Measurements from ENCODE around the gene EHHADH.
"Not testable (repeated sequence)": the region's sequence is repeated elsewhere in the genome, so short reads cannot be mapped to it uniquely, and the experiment has no call there.

Gene EHHADH

DNA sequence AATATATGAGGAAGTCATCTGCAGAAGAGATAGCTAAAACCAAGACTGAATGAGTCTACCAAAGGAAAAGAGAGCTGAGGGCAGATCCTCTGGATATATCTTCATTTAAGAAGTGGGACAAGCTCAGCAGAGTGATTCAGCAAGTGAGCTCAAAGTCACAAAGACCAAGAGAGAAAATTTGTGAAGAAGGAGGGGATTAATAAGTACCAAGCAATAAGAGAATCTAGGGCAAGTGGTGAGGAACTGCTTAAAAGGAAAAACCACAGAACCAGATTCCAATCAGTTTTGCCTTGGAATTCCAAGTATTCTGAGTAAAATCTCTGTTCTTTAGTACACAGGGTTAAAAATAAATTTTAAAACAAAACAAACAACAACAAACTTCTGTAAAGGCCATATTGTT, 3.6 kb downstream of the EHHADH start:
- DNase-seq (ENCODE audit: low read depth), result no peak
- no peak for TF ChIP-seq POLR2A (IDR thresholded peaks at IDR 0.05; ENCODE audit: extremely low read depth, insufficient read length)
- TF ChIP-seq CTCF (IDR thresholded peaks at IDR 0.05; ENCODE audit: low read depth, low read length), result no peak
- no peak for TF ChIP-seq MYC (IDR thresholded peaks at IDR 0.05; ENCODE audit: low read depth, low read length)
- no peak for TF ChIP-seq MAX (IDR thresholded peaks at IDR 0.05; ENCODE audit: low read depth, low read length)
- H3K4me3 ChIP-seq (ENCODE audit: low read depth, low read length), result no peak overlapping the region

DNA sequence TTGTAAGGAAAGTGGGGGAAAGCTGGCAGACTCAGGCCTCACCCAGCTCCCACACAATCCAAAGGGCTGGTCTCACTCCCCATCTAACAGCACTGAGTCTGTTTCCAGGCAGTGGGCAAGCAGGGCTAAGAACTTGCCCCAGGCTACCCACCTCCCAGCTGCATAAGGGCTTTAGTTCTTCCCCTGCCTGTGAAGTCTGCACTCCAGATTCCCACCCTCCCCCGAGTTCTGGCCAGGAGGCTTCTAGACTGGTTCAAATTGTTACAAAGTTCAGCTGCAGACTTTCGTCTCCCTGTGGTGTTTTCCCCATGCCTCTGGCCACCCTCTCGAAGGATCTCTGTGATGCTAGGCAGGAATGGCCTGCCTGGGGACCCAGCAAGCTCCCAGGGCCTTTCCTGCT, 11.2 kb downstream of the EHHADH start:
- TF ChIP-seq MYC (IDR thresholded peaks at IDR 0.05; ENCODE audit: low read depth, low read length) (no peak), POLR2A (IDR thresholded peaks at IDR 0.05; ENCODE audit: extremely low read depth, insufficient read length) (no peak), MAX (IDR thresholded peaks at IDR 0.05; ENCODE audit: low read depth, low read length) (no peak), CTCF (IDR thresholded peaks at IDR 0.05; ENCODE audit: low read depth, low read length) (no peak)
- H3K4me3 ChIP-seq (ENCODE audit: low read depth, low read length), result no peak overlapping the region
- DNase-seq (ENCODE audit: low read depth), result no peak

DNA sequence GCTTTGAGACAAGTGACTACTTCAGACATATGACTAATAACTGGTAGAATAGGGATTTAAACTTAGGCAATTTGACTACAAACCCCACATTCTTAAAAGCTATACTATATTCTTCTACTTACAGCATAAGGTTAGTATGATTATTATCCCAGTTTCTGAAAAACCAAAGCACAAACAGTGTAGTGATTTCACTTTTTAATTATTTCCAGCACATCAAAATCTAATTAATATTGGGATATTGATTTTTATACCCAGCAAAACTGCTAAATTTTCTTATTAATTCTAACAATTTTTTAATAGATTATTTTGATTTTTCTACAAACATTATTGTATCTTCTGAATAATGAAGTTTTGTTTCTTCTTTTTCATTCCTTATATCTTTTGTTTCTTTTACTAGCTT, 16.9 kb downstream of the EHHADH start:
- H3K4me3 ChIP-seq (ENCODE audit: low read depth, low read length), result no peak overlapping the region
- DNase-seq (ENCODE audit: low read depth), result no peak
- no peak for TF ChIP-seq MAX (IDR thresholded peaks at IDR 0.05; ENCODE audit: low read depth, low read length)
- no peak for TF ChIP-seq MYC (IDR thresholded peaks at IDR 0.05; ENCODE audit: low read depth, low read length)
- no peak for TF ChIP-seq CTCF (IDR thresholded peaks at IDR 0.05; ENCODE audit: low read depth, low read length)
- TF ChIP-seq POLR2A (IDR thresholded peaks at IDR 0.05; ENCODE audit: extremely low read depth, insufficient read length), result no peak

DNA sequence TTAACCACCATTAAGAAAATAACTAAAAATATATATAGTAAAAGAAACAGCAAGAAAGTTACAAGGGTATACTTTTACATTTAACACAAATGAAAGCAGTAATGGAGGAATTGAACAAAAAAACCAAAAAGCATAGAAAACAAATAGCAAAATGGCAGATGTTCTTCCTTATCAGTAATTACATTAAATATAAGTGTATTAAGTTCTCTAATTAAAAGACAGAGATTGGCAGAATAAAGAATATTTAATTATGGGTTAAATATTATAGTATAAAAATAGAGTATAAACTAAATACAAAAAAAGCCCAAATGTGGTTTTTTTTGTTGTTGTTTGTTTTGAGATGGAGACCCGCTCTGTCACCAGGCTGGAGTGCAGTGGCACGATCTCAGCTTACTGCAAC, 20.5 kb downstream of the EHHADH start:
- no peak overlapping the region for H3K4me3 ChIP-seq (ENCODE audit: low read depth, low read length)
- TF ChIP-seq MYC (IDR thresholded peaks at IDR 0.05; ENCODE audit: low read depth, low read length) (no peak), CTCF (IDR thresholded peaks at IDR 0.05; ENCODE audit: low read depth, low read length) (no peak), MAX (IDR thresholded peaks at IDR 0.05; ENCODE audit: low read depth, low read length) (no peak), POLR2A (IDR thresholded peaks at IDR 0.05; ENCODE audit: extremely low read depth, insufficient read length) (no peak)
- no peak for DNase-seq (ENCODE audit: low read depth)

DNA sequence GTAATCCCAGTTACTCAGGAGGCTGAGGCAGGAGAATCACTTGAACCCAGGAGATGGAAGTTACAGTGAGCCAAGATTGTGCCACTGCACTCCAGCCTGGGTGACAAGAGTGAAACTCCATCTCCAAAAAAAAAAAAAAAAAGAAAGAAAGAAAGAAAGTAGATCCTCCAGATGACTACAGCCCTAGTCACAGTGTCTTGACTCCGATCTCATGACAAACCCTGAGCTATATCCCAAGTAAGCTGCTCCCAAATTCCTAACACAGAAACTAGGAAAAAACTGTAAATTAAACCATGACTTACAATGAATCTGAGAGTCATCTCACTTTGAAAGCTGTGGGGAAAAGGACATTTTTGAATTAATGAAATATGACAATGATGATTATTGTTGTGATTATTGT, 27.3 kb downstream of the EHHADH start:
- H3K4me3 ChIP-seq (ENCODE audit: low read depth, low read length), result not testable (repeated sequence)

DNA sequence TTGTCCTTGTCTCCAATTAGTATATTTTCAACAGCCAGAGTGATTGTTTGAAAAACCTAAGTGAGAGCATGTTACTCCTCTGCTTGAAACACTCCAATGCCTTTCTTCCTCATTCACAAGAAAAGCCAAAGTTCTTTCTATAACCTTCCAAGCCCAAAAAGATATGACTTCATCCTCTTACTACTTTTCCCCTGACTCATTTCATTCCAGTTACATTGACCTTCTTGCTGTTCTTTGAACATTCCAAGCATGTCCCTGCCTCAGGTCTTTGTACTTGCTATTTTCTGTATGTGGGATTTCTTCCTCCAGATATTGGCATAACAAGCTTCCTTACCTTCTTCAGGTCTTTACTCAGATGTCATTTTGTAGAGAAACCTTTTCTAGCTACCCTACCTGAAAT, 28.3 kb downstream of the EHHADH start:
- TF ChIP-seq MAX (IDR thresholded peaks at IDR 0.05; ENCODE audit: low read depth, low read length) (no peak), CTCF (IDR thresholded peaks at IDR 0.05; ENCODE audit: low read depth, low read length) (no peak), MYC (IDR thresholded peaks at IDR 0.05; ENCODE audit: low read depth, low read length) (no peak), POLR2A (IDR thresholded peaks at IDR 0.05; ENCODE audit: extremely low read depth, insufficient read length) (no peak)
- no peak overlapping the region for H3K4me3 ChIP-seq (ENCODE audit: low read depth, low read length)
- no peak for DNase-seq (ENCODE audit: low read depth)

More for the DNA sequence above, 27.3 kb downstream of the EHHADH start:
- DNase-seq (ENCODE audit: low read depth), result not testable (repeated sequence)
